Parathyroid adenoma (tissue), 2 donors: Measurements from ENCODE around the gene NOC4L.

ENCODE experiments used
- H2AFZ ChIP-seq: fragments of 300-600 bp; sonication (generic); one replicate; pipeline ENCODE4 v1.7.0; 2017; ENCODE audit warnings: antibody characterized with exemption, mild to moderate bottlenecking
- H3K27ac ChIP-seq: fragments of 300-600 bp; sonication (generic); one replicate; pipeline ENCODE4 v1.7.0; 2017
- H3K27me3 ChIP-seq: fragments of 300-600 bp; sonication (generic); one replicate; pipeline ENCODE4 v1.7.0; 2017; ENCODE audit warnings: low read length; ENCODE audit not compliant: control insufficient read depth, insufficient read depth
- H3K36me3 ChIP-seq: fragments of 300-600 bp; sonication (generic); one replicate; pipeline ENCODE4 v1.7.0; 2017; ENCODE audit warnings: low read length; ENCODE audit not compliant: control insufficient read depth, insufficient read depth
- H3K4me1 ChIP-seq: fragments of 300-600 bp; sonication (generic); one replicate; pipeline ENCODE4 v1.7.0; 2017; ENCODE audit warnings: control low read depth
- H3K4me2 ChIP-seq: fragments of 300-600 bp; sonication (generic); one replicate; pipeline ENCODE4 v1.7.0; 2017; ENCODE audit warnings: low read length
- H3K4me3 ChIP-seq: fragments of 300-600 bp; sonication (generic); one replicate; pipeline ENCODE4 v1.7.0; 2017; ENCODE audit warnings: low read depth, low read length
- H3K79me2 ChIP-seq: fragments of 300-600 bp; sonication (generic); one replicate; pipeline ENCODE4 v1.7.0; 2017; ENCODE audit warnings: control low read depth
- H3K9ac ChIP-seq: fragments of 300-600 bp; sonication (generic); one replicate; pipeline ENCODE4 v1.7.0; 2017; ENCODE audit warnings: mild to moderate bottlenecking
- H3K9me3 ChIP-seq: fragments of 300-600 bp; sonication (generic); one replicate; pipeline ENCODE4 v1.7.0; 2017; ENCODE audit warnings: low read length; ENCODE audit not compliant: control insufficient read depth
- CTCF ChIP-seq: fragments of 300-600 bp; sonication (generic); IDR thresholded peaks from one replicate; pipeline ENCODE4 v1.7.0; 2017; ENCODE audit warnings: antibody characterized with exemption, mild to moderate bottlenecking
- donor health status: primary hyperparathyroidism.

NOC4L gene

GRCh38 chr12:132162508-132163031, 18.3 kb downstream of the NOC4L start:
- Histone ChIP-seq H3K4me1 (no peaks in the 10 kb centered on the region), H3K4me2 (no peak overlapping the region), H3K27me3 (no peaks in the 10 kb centered on the region), H3K9me3 (no peaks in the 10 kb centered on the region), H3K27ac (no peak overlapping the region), H2AFZ (no peak overlapping the region), H3K9ac (no peak overlapping the region), H3K36me3 (no peaks in the 10 kb centered on the region), H3K79me2 (no peaks in the 10 kb centered on the region), H3K4me3 (no peak overlapping the region)
- no peak for TF ChIP-seq CTCF

- Histone ChIP-seq H2AFZ (no peak overlapping the region), H3K27me3 (no peaks in the 10 kb centered on the region), H3K27ac (no peak overlapping the region), H3K4me1 (no peaks in the 10 kb centered on the region), H3K4me3 (no peak overlapping the region), H3K79me2 (no peaks in the 10 kb centered on the region), H3K9ac (no peak overlapping the region), H3K4me2 (no peak overlapping the region), H3K36me3 (no peaks in the 10 kb centered on the region), H3K9me3 (no peaks in the 10 kb centered on the region)
- TF ChIP-seq CTCF, result no peak
Measured at GRCh38 chr12:132163041-132163910, 19.0 kb downstream of the NOC4L start.

GRCh38 chr12:132163911-132164288, 19.6 kb downstream of the NOC4L start:
- H3K4me1 ChIP-seq, result no peaks in the 10 kb centered on the region
- no peaks in the 10 kb centered on the region for H3K79me2 ChIP-seq
- TF ChIP-seq CTCF, result no peak
- no peak overlapping the region for H3K4me2 ChIP-seq
- H3K27me3 ChIP-seq, result no peaks in the 10 kb centered on the region
- H3K9ac ChIP-seq, result no peak overlapping the region
- no peak overlapping the region for H3K4me3 ChIP-seq
- H3K36me3 ChIP-seq, result no peaks in the 10 kb centered on the region
- H2AFZ ChIP-seq, result no peak overlapping the region
- no peaks in the 10 kb centered on the region for H3K9me3 ChIP-seq
- H3K27ac ChIP-seq, result no peak overlapping the region

- H2AFZ ChIP-seq, result no peak overlapping the region
- no peaks in the 10 kb centered on the region for H3K9me3 ChIP-seq
- no peaks in the 10 kb centered on the region for H3K4me1 ChIP-seq
- no peak overlapping the region for H3K9ac ChIP-seq
- no peak for TF ChIP-seq CTCF
- H3K79me2 ChIP-seq, result no peaks in the 10 kb centered on the region
- no peaks in the 10 kb centered on the region for H3K27me3 ChIP-seq
- H3K4me2 ChIP-seq, result no peak overlapping the region
- H3K27ac ChIP-seq, result no peak overlapping the region
- H3K36me3 ChIP-seq, result no peaks in the 10 kb centered on the region
- no peak overlapping the region for H3K4me3 ChIP-seq
Measured at GRCh38 chr12:132164426-132164825, 20.2 kb downstream of the NOC4L start.

GRCh38 chr12:132165584-132165983, 21.3 kb downstream of the NOC4L start:
- Histone ChIP-seq H3K9me3 (no peaks in the 10 kb centered on the region), H3K4me3 (no peak overlapping the region), H3K79me2 (no peaks in the 10 kb centered on the region), H3K36me3 (no peaks in the 10 kb centered on the region), H3K4me2 (no peak overlapping the region), H2AFZ (no peak overlapping the region), H3K27me3 (no peaks in the 10 kb centered on the region), H3K27ac (no peak overlapping the region), H3K4me1 (no peaks in the 10 kb centered on the region), H3K9ac (no peak overlapping the region)
- no peak for TF ChIP-seq CTCF
